H9 (cell line): Measurements from ENCODE around the gene MRPL27. TPM values are rescaled to one million over a fixed set of nuclear protein-coding genes. Genes with fewer than 3 reads are reported as not detected.
A peak's percentile ranks its signal among the peaks of the same experiment; 100 is the strongest.

Source experiments
- DNase-seq: peaks from one replicate; pipeline ENCODE4 v3.0.0-alpha.2; 2017
- H2AFZ ChIP-seq: one replicate; pipeline ENCODE4 v1.6.1; 2013; ENCODE audit warnings: mild to moderate bottlenecking, low read length, control low read depth, moderate library complexity
- H2AK5ac ChIP-seq: 2 replicates; pipeline ENCODE4 v1.6.1; 2013; ENCODE audit warnings: low read length, control low read depth, mixed read lengths; ENCODE audit not compliant: insufficient read length
- H2BK120ac ChIP-seq: one replicate; pipeline ENCODE4 v1.6.1; 2013; ENCODE audit warnings: low read depth, mild to moderate bottlenecking, low read length, control low read depth, inconsistent platforms; ENCODE audit not compliant: poor library complexity, severe bottlenecking
- H2BK12ac ChIP-seq: 2 replicates; pipeline ENCODE4 v1.6.1; 2013; ENCODE audit warnings: low read length, control low read depth, mixed read lengths, low read depth; ENCODE audit not compliant: insufficient read length
- H2BK15ac ChIP-seq: 2 replicates; pipeline ENCODE4 v1.6.1; 2013; ENCODE audit warnings: low read depth, low read length, control low read depth
- H2BK20ac ChIP-seq: one replicate; pipeline ENCODE4 v1.6.1; 2013; ENCODE audit warnings: low read depth, mild to moderate bottlenecking, low read length, control low read depth, inconsistent platforms; ENCODE audit not compliant: poor library complexity, severe bottlenecking
- H2BK5ac ChIP-seq: 2 replicates; pipeline ENCODE4 v1.6.1; 2013; ENCODE audit warnings: low read length, control low read depth, mixed read lengths; ENCODE audit not compliant: insufficient read length
- H3K14ac ChIP-seq: 2 replicates; pipeline ENCODE4 v1.6.1; 2013; ENCODE audit warnings: low read length, control low read depth; ENCODE audit not compliant: insufficient read depth
- H3K18ac ChIP-seq: 2 replicates; pipeline ENCODE4 v1.6.1; 2013; ENCODE audit warnings: low read depth, mild to moderate bottlenecking, mixed read lengths, low read length, control low read depth; ENCODE audit not compliant: insufficient read length
- H3K23ac ChIP-seq: 2 replicates; pipeline ENCODE4 v1.6.1; 2013; ENCODE audit warnings: low read length, control low read depth, mixed read lengths, low read depth; ENCODE audit not compliant: insufficient read length
- H3K23me2 ChIP-seq: 2 replicates; pipeline ENCODE4 v1.6.1; 2013; ENCODE audit warnings: low read depth, mild to moderate bottlenecking, mixed read lengths, low read length, control low read depth; ENCODE audit not compliant: insufficient read length, poor library complexity, severe bottlenecking
- H3K27ac ChIP-seq: 2 replicates; pipeline ENCODE4 v1.5.1; 2013; ENCODE audit warnings: low read length, control low read depth, mixed read lengths, low read depth; ENCODE audit not compliant: insufficient read length
- H3K27me3 ChIP-seq: 2 replicates; pipeline ENCODE4 v1.6.1; 2013; ENCODE audit warnings: low read length, control low read depth, inconsistent platforms; ENCODE audit not compliant: insufficient read depth
- H3K4ac ChIP-seq: 2 replicates; pipeline ENCODE4 v1.6.1; 2013; ENCODE audit warnings: low read depth, mild to moderate bottlenecking, control low read depth, inconsistent platforms, low read length, moderate library complexity
- H3K4me1 ChIP-seq: 2 replicates; pipeline ENCODE4 v1.6.1; 2013; ENCODE audit warnings: low read length, control low read depth, inconsistent platforms; ENCODE audit not compliant: insufficient read depth
- H3K4me2 ChIP-seq: 2 replicates; pipeline ENCODE4 v1.6.1; 2013; ENCODE audit warnings: low read length, control low read depth, mixed read lengths; ENCODE audit not compliant: insufficient read length, insufficient read depth
- H3K56ac ChIP-seq: 2 replicates; pipeline ENCODE4 v1.6.1; 2013; ENCODE audit warnings: low read depth, mild to moderate bottlenecking, mixed read lengths, low read length, control low read depth; ENCODE audit not compliant: insufficient read length
- H3K79me1 ChIP-seq: 2 replicates; pipeline ENCODE4 v1.6.1; 2013; ENCODE audit warnings: low read depth, mild to moderate bottlenecking, moderate library complexity, low read length, control low read depth, inconsistent platforms; ENCODE audit not compliant: insufficient read depth, poor library complexity, severe bottlenecking
- H3K79me2 ChIP-seq: 2 replicates; pipeline ENCODE4 v1.6.1; 2013; ENCODE audit warnings: low read length, control low read depth, inconsistent platforms; ENCODE audit not compliant: insufficient read depth
- H3K9ac ChIP-seq: 2 replicates; pipeline ENCODE4 v1.6.1; 2013; ENCODE audit warnings: low read length, control low read depth, mixed read lengths; ENCODE audit not compliant: insufficient read length; ENCODE audit errors: extremely low read depth
- H3K9me3 ChIP-seq: one replicate; pipeline ENCODE4 v1.6.1; 2013; ENCODE audit warnings: low read depth, low read length, inconsistent platforms; ENCODE audit not compliant: control insufficient read depth
- H3T11ph ChIP-seq: one replicate; pipeline ENCODE4 v1.6.1; 2013; ENCODE audit warnings: mild to moderate bottlenecking, low read length, control low read depth, inconsistent platforms
- H4K20me1 ChIP-seq: one replicate; pipeline ENCODE4 v1.6.1; 2013; ENCODE audit not compliant: control insufficient read depth, insufficient read length, insufficient read depth
- H4K5ac ChIP-seq: 2 replicates; pipeline ENCODE4 v1.6.1; 2013; ENCODE audit warnings: low read depth, mild to moderate bottlenecking, mixed read lengths, low read length, control low read depth; ENCODE audit not compliant: insufficient read length
- H4K8ac ChIP-seq: replicated peaks from 2 replicates; pipeline ENCODE4 v1.6.1; 2013; ENCODE audit warnings: low read length, control low read depth, mixed read lengths, low read depth; ENCODE audit not compliant: insufficient read length
- H4K91ac ChIP-seq: 2 replicates; pipeline ENCODE4 v1.6.1; 2013; ENCODE audit warnings: low read depth, mild to moderate bottlenecking, moderate library complexity, mixed read lengths, low read length, control low read depth; ENCODE audit not compliant: insufficient read length
- H3K27ac Mint-ChIP-seq, 3 experiments: 2 replicates in 2 of 3; 3 replicates in 1 of 3; pipeline ENCODE4 v1.8.0; 2020 to 2021; ENCODE audit warnings: mixed read lengths in 3 of 3, mild to moderate bottlenecking in 1 of 3, moderate library complexity in 1 of 3
- H3K27me3 Mint-ChIP-seq: 2 replicates; pipeline ENCODE4 v1.8.0; 2021; ENCODE audit warnings: low read depth, mild to moderate bottlenecking, moderate library complexity, mixed read lengths
- H3K36me3 Mint-ChIP-seq, 3 experiments: 2 replicates in 2 of 3; 3 replicates in 1 of 3; pipeline ENCODE4 v1.8.0; 2020 to 2021; ENCODE audit warnings: low read depth in 3 of 3, mixed read lengths in 3 of 3; ENCODE audit not compliant: insufficient read depth in 1 of 3
- H3K4me1 Mint-ChIP-seq, 2 experiments: 2 replicates each; pipeline ENCODE4 v1.8.0; 2020; ENCODE audit warnings: mixed read lengths in 2 of 2
- H3K4me3 Mint-ChIP-seq, 2 experiments: 2 replicates in 1 of 2; 3 replicates in 1 of 2; pipeline ENCODE4 v1.8.0; 2020 to 2021; ENCODE audit warnings: mild to moderate bottlenecking in 2 of 2, mixed read lengths in 2 of 2, moderate library complexity in 1 of 2
- H3K9me3 Mint-ChIP-seq, 2 experiments: 2 replicates in 1 of 2; 3 replicates in 1 of 2; pipeline ENCODE4 v1.8.0; 2020; ENCODE audit warnings: mild to moderate bottlenecking in 2 of 2, mixed read lengths in 2 of 2, moderate library complexity in 1 of 2
- CTCF ChIP-seq: fragments of 200-600 bp; sonication (generic); conservative IDR thresholded peaks from 3 replicates; pipeline ENCODE4 v1.8.0; 2021; ENCODE audit warnings: antibody characterized with exemption, mild to moderate bottlenecking
- WGBS: extraction: QIAGEN DNeasy Blood & Tissue Kit; methylation state at CpG from one replicate; pipeline ENCODE4 v1.1.7; 2013; ENCODE audit warnings: missing lambda C conversion rate, low lambda C conversion rate, mixed read lengths; ENCODE audit not compliant: insufficient read length; ENCODE audit errors: extremely low coverage; 5-methylcytosine and 5-hydroxymethylcytosine counted together
- total RNA-seq: library from RNA; stranded (reverse); gene quantifications from 2 replicates; pipeline ENCODE4 v1.2.1, GENCODE V29; 2021

MRPL27 gene
- total RNA-seq, 1 experiment from 2014 or later: 85.9 TPM

- peaks cover 5% of the 10 kb centered on the region for H3K27me3 Mint-ChIP-seq
- H3K79me2 ChIP-seq: no peaks in the 10 kb centered on the region
- H3T11ph ChIP-seq: no peak overlapping the region
- H3K14ac ChIP-seq: no peak overlapping the region
- no peaks in the 10 kb centered on the region for H3K36me3 Mint-ChIP-seq
- peak overlapping the region in 2 of 3 experiments; percentile 1 to 12; a peak in 1 of 7 replicates for H3K27ac Mint-ChIP-seq
- peaks cover 2% of the 10 kb centered on the region for H4K20me1 ChIP-seq
- no peaks in the 10 kb centered on the region for H3K9me3 ChIP-seq
- no peaks in the 10 kb centered on the region for H3K23me2 ChIP-seq
- no peak overlapping the region for H2BK12ac ChIP-seq
- WGBS: no CpG with 5 or more reads among the region's 6 CpGs
- no peak overlapping the region for H3K4me3 Mint-ChIP-seq
- no peak overlapping the region for H3K4ac ChIP-seq
- no peak overlapping the region for H2BK5ac ChIP-seq
- no peaks in the 10 kb centered on the region for H3K79me1 ChIP-seq
- DNase-seq: no peak
- no peak overlapping the region for H3K23ac ChIP-seq
- no peaks in the 10 kb centered on the region for H3K27me3 ChIP-seq
- no peaks in the 10 kb centered on the region for H3K9me3 Mint-ChIP-seq
- H3K18ac ChIP-seq: no peak overlapping the region
- no peak overlapping the region for H2AFZ ChIP-seq
- no peak for TF ChIP-seq CTCF
- no peak overlapping the region for H4K5ac ChIP-seq
- peaks cover 13 to 19% of the 10 kb centered on the region in 2 experiments for H3K4me1 Mint-ChIP-seq
- H4K91ac ChIP-seq: no peak overlapping the region
- H3K4me1 ChIP-seq: no peaks in the 10 kb centered on the region
- no peak overlapping the region for H3K9ac ChIP-seq
- H2BK120ac ChIP-seq: no peak overlapping the region
- H2BK20ac ChIP-seq: no peak overlapping the region
- no peak overlapping the region for H3K56ac ChIP-seq
- H2AK5ac ChIP-seq: no peak overlapping the region
- no peak overlapping the region for H3K4me2 ChIP-seq
- no peak overlapping the region for H2BK15ac ChIP-seq
- no peak overlapping the region for H3K27ac ChIP-seq
- no peak overlapping the region for H4K8ac ChIP-seq
These were observed 40.8 kb downstream of the MRPL27 start for GRCh38 chr17:50332196-50332595.
